H9 (cell line): ENCODE results near the gene SLC25A34. TPM values are rescaled to one million over a fixed set of nuclear protein-coding genes. Genes with fewer than 3 reads are reported as not detected.

ENCODE experiments used
- DNase-seq: peaks from one replicate; pipeline ENCODE4 v3.0.0-alpha.2; 2017
- H2AFZ ChIP-seq: one replicate; pipeline ENCODE4 v1.6.1; 2013; ENCODE audit warnings: mild to moderate bottlenecking, low read length, control low read depth, moderate library complexity
- H2AK5ac ChIP-seq: 2 replicates; pipeline ENCODE4 v1.6.1; 2013; ENCODE audit warnings: low read length, control low read depth, mixed read lengths; ENCODE audit not compliant: insufficient read length
- H2BK120ac ChIP-seq: one replicate; pipeline ENCODE4 v1.6.1; 2013; ENCODE audit warnings: low read depth, mild to moderate bottlenecking, low read length, control low read depth, inconsistent platforms; ENCODE audit not compliant: poor library complexity, severe bottlenecking
- H2BK12ac ChIP-seq: 2 replicates; pipeline ENCODE4 v1.6.1; 2013; ENCODE audit warnings: low read length, control low read depth, mixed read lengths, low read depth; ENCODE audit not compliant: insufficient read length
- H2BK15ac ChIP-seq: 2 replicates; pipeline ENCODE4 v1.6.1; 2013; ENCODE audit warnings: low read depth, low read length, control low read depth
- H2BK20ac ChIP-seq: one replicate; pipeline ENCODE4 v1.6.1; 2013; ENCODE audit warnings: low read depth, mild to moderate bottlenecking, low read length, control low read depth, inconsistent platforms; ENCODE audit not compliant: poor library complexity, severe bottlenecking
- H2BK5ac ChIP-seq: 2 replicates; pipeline ENCODE4 v1.6.1; 2013; ENCODE audit warnings: low read length, control low read depth, mixed read lengths; ENCODE audit not compliant: insufficient read length
- H3K14ac ChIP-seq: 2 replicates; pipeline ENCODE4 v1.6.1; 2013; ENCODE audit warnings: low read length, control low read depth; ENCODE audit not compliant: insufficient read depth
- H3K18ac ChIP-seq: 2 replicates; pipeline ENCODE4 v1.6.1; 2013; ENCODE audit warnings: low read depth, mild to moderate bottlenecking, mixed read lengths, low read length, control low read depth; ENCODE audit not compliant: insufficient read length
- H3K23ac ChIP-seq: 2 replicates; pipeline ENCODE4 v1.6.1; 2013; ENCODE audit warnings: low read length, control low read depth, mixed read lengths, low read depth; ENCODE audit not compliant: insufficient read length
- H3K23me2 ChIP-seq: 2 replicates; pipeline ENCODE4 v1.6.1; 2013; ENCODE audit warnings: low read depth, mild to moderate bottlenecking, mixed read lengths, low read length, control low read depth; ENCODE audit not compliant: insufficient read length, poor library complexity, severe bottlenecking
- H3K27ac ChIP-seq: 2 replicates; pipeline ENCODE4 v1.5.1; 2013; ENCODE audit warnings: low read length, control low read depth, mixed read lengths, low read depth; ENCODE audit not compliant: insufficient read length
- H3K27me3 ChIP-seq: 2 replicates; pipeline ENCODE4 v1.6.1; 2013; ENCODE audit warnings: low read length, control low read depth, inconsistent platforms; ENCODE audit not compliant: insufficient read depth
- H3K4ac ChIP-seq: 2 replicates; pipeline ENCODE4 v1.6.1; 2013; ENCODE audit warnings: low read depth, mild to moderate bottlenecking, control low read depth, inconsistent platforms, low read length, moderate library complexity
- H3K4me1 ChIP-seq: 2 replicates; pipeline ENCODE4 v1.6.1; 2013; ENCODE audit warnings: low read length, control low read depth, inconsistent platforms; ENCODE audit not compliant: insufficient read depth
- H3K4me2 ChIP-seq: 2 replicates; pipeline ENCODE4 v1.6.1; 2013; ENCODE audit warnings: low read length, control low read depth, mixed read lengths; ENCODE audit not compliant: insufficient read length, insufficient read depth
- H3K56ac ChIP-seq: 2 replicates; pipeline ENCODE4 v1.6.1; 2013; ENCODE audit warnings: low read depth, mild to moderate bottlenecking, mixed read lengths, low read length, control low read depth; ENCODE audit not compliant: insufficient read length
- H3K79me1 ChIP-seq: 2 replicates; pipeline ENCODE4 v1.6.1; 2013; ENCODE audit warnings: low read depth, mild to moderate bottlenecking, moderate library complexity, low read length, control low read depth, inconsistent platforms; ENCODE audit not compliant: insufficient read depth, poor library complexity, severe bottlenecking
- H3K79me2 ChIP-seq: 2 replicates; pipeline ENCODE4 v1.6.1; 2013; ENCODE audit warnings: low read length, control low read depth, inconsistent platforms; ENCODE audit not compliant: insufficient read depth
- H3K9ac ChIP-seq: 2 replicates; pipeline ENCODE4 v1.6.1; 2013; ENCODE audit warnings: low read length, control low read depth, mixed read lengths; ENCODE audit not compliant: insufficient read length; ENCODE audit errors: extremely low read depth
- H3K9me3 ChIP-seq: one replicate; pipeline ENCODE4 v1.6.1; 2013; ENCODE audit warnings: low read depth, low read length, inconsistent platforms; ENCODE audit not compliant: control insufficient read depth
- H3T11ph ChIP-seq: one replicate; pipeline ENCODE4 v1.6.1; 2013; ENCODE audit warnings: mild to moderate bottlenecking, low read length, control low read depth, inconsistent platforms
- H4K20me1 ChIP-seq: one replicate; pipeline ENCODE4 v1.6.1; 2013; ENCODE audit not compliant: control insufficient read depth, insufficient read length, insufficient read depth
- H4K5ac ChIP-seq: 2 replicates; pipeline ENCODE4 v1.6.1; 2013; ENCODE audit warnings: low read depth, mild to moderate bottlenecking, mixed read lengths, low read length, control low read depth; ENCODE audit not compliant: insufficient read length
- H4K8ac ChIP-seq: replicated peaks from 2 replicates; pipeline ENCODE4 v1.6.1; 2013; ENCODE audit warnings: low read length, control low read depth, mixed read lengths, low read depth; ENCODE audit not compliant: insufficient read length
- H4K91ac ChIP-seq: 2 replicates; pipeline ENCODE4 v1.6.1; 2013; ENCODE audit warnings: low read depth, mild to moderate bottlenecking, moderate library complexity, mixed read lengths, low read length, control low read depth; ENCODE audit not compliant: insufficient read length
- H3K27ac Mint-ChIP-seq, 3 experiments: 2 replicates in 2 of 3; 3 replicates in 1 of 3; pipeline ENCODE4 v1.8.0; 2020 to 2021; ENCODE audit warnings: mixed read lengths in 3 of 3, mild to moderate bottlenecking in 1 of 3, moderate library complexity in 1 of 3
- H3K27me3 Mint-ChIP-seq: 2 replicates; pipeline ENCODE4 v1.8.0; 2021; ENCODE audit warnings: low read depth, mild to moderate bottlenecking, moderate library complexity, mixed read lengths
- H3K36me3 Mint-ChIP-seq, 3 experiments: 2 replicates in 2 of 3; 3 replicates in 1 of 3; pipeline ENCODE4 v1.8.0; 2020 to 2021; ENCODE audit warnings: low read depth in 3 of 3, mixed read lengths in 3 of 3; ENCODE audit not compliant: insufficient read depth in 1 of 3
- H3K4me1 Mint-ChIP-seq, 2 experiments: 2 replicates each; pipeline ENCODE4 v1.8.0; 2020; ENCODE audit warnings: mixed read lengths in 2 of 2
- H3K4me3 Mint-ChIP-seq, 2 experiments: 2 replicates in 1 of 2; 3 replicates in 1 of 2; pipeline ENCODE4 v1.8.0; 2020 to 2021; ENCODE audit warnings: mild to moderate bottlenecking in 2 of 2, mixed read lengths in 2 of 2, moderate library complexity in 1 of 2
- H3K9me3 Mint-ChIP-seq, 2 experiments: 2 replicates in 1 of 2; 3 replicates in 1 of 2; pipeline ENCODE4 v1.8.0; 2020; ENCODE audit warnings: mild to moderate bottlenecking in 2 of 2, mixed read lengths in 2 of 2, moderate library complexity in 1 of 2
- CTCF ChIP-seq: fragments of 200-600 bp; sonication (generic); conservative IDR thresholded peaks from 3 replicates; pipeline ENCODE4 v1.8.0; 2021; ENCODE audit warnings: antibody characterized with exemption, mild to moderate bottlenecking
- WGBS: extraction: QIAGEN DNeasy Blood & Tissue Kit; methylation state at CpG from one replicate; pipeline ENCODE4 v1.1.7; 2013; ENCODE audit warnings: missing lambda C conversion rate, low lambda C conversion rate, mixed read lengths; ENCODE audit not compliant: insufficient read length; ENCODE audit errors: extremely low coverage; 5-methylcytosine and 5-hydroxymethylcytosine counted together
- total RNA-seq: library from RNA; stranded (reverse); gene quantifications from 2 replicates; pipeline ENCODE4 v1.2.1, GENCODE V29; 2021

Gene SLC25A34
- total RNA-seq, 1 experiment from 2014 or later: 1.5 TPM

GRCh38 chr1:15771836-15772515 is 35.9 kb downstream of the SLC25A34 start:
- Histone ChIP-seq H3K9ac (no peak overlapping the region), H3T11ph (no peak overlapping the region), H2AFZ (no peak overlapping the region), H2AK5ac (no peak overlapping the region), H3K23me2 (no peaks in the 10 kb centered on the region), H3K9me3 (no peaks in the 10 kb centered on the region), H4K5ac (no peak overlapping the region), H3K4me1 (no peaks in the 10 kb centered on the region), H4K8ac (no peak overlapping the region), H3K56ac (no peak overlapping the region), H3K79me1 (no peaks in the 10 kb centered on the region), H3K4me2 (no peak overlapping the region), H3K79me2 (no peaks in the 10 kb centered on the region), H2BK12ac (no peak overlapping the region), H3K27ac (no peak overlapping the region), H4K91ac (no peak overlapping the region), H2BK15ac (no peak overlapping the region), H4K20me1 (no peaks in the 10 kb centered on the region), H2BK120ac (no peak overlapping the region), H3K14ac (no peak overlapping the region), H2BK20ac (no peak overlapping the region), H3K27me3 (no peaks in the 10 kb centered on the region), H3K4ac (no peak overlapping the region), H3K23ac (no peak overlapping the region), H3K18ac (no peak overlapping the region), H2BK5ac (no peak overlapping the region)
- DNase-seq: no peak
- H3K9me3 Mint-ChIP-seq: no peaks in the 10 kb centered on the region
- peak overlapping the region in 2 of 3 experiments; percentile 32 to 57; a peak in 2 of 7 replicates for H3K27ac Mint-ChIP-seq
- H3K36me3 Mint-ChIP-seq: peaks cover 44 to 84% (median 61%) of the 10 kb centered on the region in 3 experiments
- no peaks in the 10 kb centered on the region for H3K27me3 Mint-ChIP-seq
- no peaks in the 10 kb centered on the region for H3K4me1 Mint-ChIP-seq
- H3K4me3 Mint-ChIP-seq: no peak overlapping the region
- TF ChIP-seq CTCF: no peak
- no CpG with 5 or more reads among the region's 6 CpGs for WGBS
